ENCODE results near the gene RDH16. TPM values are rescaled to one million over a fixed set of nuclear protein-coding genes. Genes with fewer than 3 reads are reported as not detected.

Gene RDH16
- total RNA-seq, 6 experiments from 2014 or later, result not detected

- TF ChIP-seq CTCF (IDR thresholded peaks at IDR 0.05), result no peak
- peaks cover 33% of the 10 kb centered on the region for H3K4me1 Mint-ChIP-seq (ENCODE audit: low read depth)
- no peak for DNase-seq
These were observed 39.6 kb upstream of the RDH16 start for GRCh38 chr12:56996793-56997545.

GRCh38 chr12:56995930-56996496, 38.6 kb upstream of the RDH16 start:
- H3K27ac Mint-ChIP-seq, result no peak overlapping the region
- peaks cover 7% of the 10 kb centered on the region for H3K27me3 Mint-ChIP-seq (ENCODE audit: insufficient read depth)
- no peak for TF ChIP-seq CTCF (IDR thresholded peaks at IDR 0.05)
- no peak for DNase-seq
- no peaks in the 10 kb centered on the region for H3K9me3 Mint-ChIP-seq
- H3K4me3 Mint-ChIP-seq, result no peak overlapping the region
- H3K4me1 Mint-ChIP-seq (ENCODE audit: low read depth), result peaks cover 29% of the 10 kb centered on the region
- H3K36me3 Mint-ChIP-seq (ENCODE audit: low read depth), result peaks cover 4% of the 10 kb centered on the region; the same call in 1 of the 2 replicates

More at GRCh38 chr12:56996793-56997545, 39.6 kb upstream of the RDH16 start:
- H3K9me3 Mint-ChIP-seq, result no peaks in the 10 kb centered on the region
- peaks cover 4% of the 10 kb centered on the region; the same call in 1 of the 2 replicates for H3K36me3 Mint-ChIP-seq (ENCODE audit: low read depth)
- H3K27ac Mint-ChIP-seq, result no peak overlapping the region
- peaks cover 2% of the 10 kb centered on the region for H3K27me3 Mint-ChIP-seq (ENCODE audit: insufficient read depth)
- H3K4me3 Mint-ChIP-seq, result no peak overlapping the region

- Mint-ChIP-seq H3K36me3 (ENCODE audit: low read depth) (peaks cover 4% of the 10 kb centered on the region; the same call in 1 of the 2 replicates), H3K4me1 (ENCODE audit: low read depth) (peaks cover 24% of the 10 kb centered on the region), H3K4me3 (no peak overlapping the region), H3K27ac (no peak overlapping the region), H3K27me3 (ENCODE audit: insufficient read depth) (peaks cover 7% of the 10 kb centered on the region), H3K9me3 (no peaks in the 10 kb centered on the region)
- TF ChIP-seq CTCF (IDR thresholded peaks at IDR 0.05), result no peak
- no peak for DNase-seq
These were observed 38.0 kb upstream of the RDH16 start for GRCh38 chr12:56995201-56995929.

- no peak overlapping the region for H3K27ac Mint-ChIP-seq
These were observed 36.9 kb upstream of the RDH16 start for GRCh38 chr12:56994231-56994746.

More at GRCh38 chr12:56994231-56994746, 36.9 kb upstream of the RDH16 start:
- TF ChIP-seq CTCF (IDR thresholded peaks at IDR 0.05), result no peak
- Mint-ChIP-seq H3K4me3 (no peak overlapping the region), H3K36me3 (ENCODE audit: low read depth) (peaks cover 4% of the 10 kb centered on the region; the same call in 1 of the 2 replicates), H3K27me3 (ENCODE audit: insufficient read depth) (peaks cover 7% of the 10 kb centered on the region), H3K4me1 (ENCODE audit: low read depth) (peaks cover 24% of the 10 kb centered on the region), H3K9me3 (no peaks in the 10 kb centered on the region)
- DNase-seq, result no peak
